Psoas muscle (tissue), 8 donors: Measurements from ENCODE around the gene ZRANB1. TPM values are rescaled to one million over a fixed set of nuclear protein-coding genes. Genes with fewer than 3 reads are reported as not detected.

ENCODE experiments used
- ATAC-seq, 4 donors: fragments of 200-7000 bp; cut with Tn5 transposase; one replicate each; pipeline ENCODE4 v1.9.1; 2020; ENCODE audit warnings: moderate library complexity in 3 of 4, mild to moderate bottlenecking in 2 of 4
- DNase-seq, 2 donors: peaks; one replicate each; pipeline ENCODE4 v3.0.0-alpha.2; 2020
- H3K27ac ChIP-seq: fragments of 200-600 bp; one replicate; pipeline ENCODE4 v1.8.0; 2022
- H3K27me3 ChIP-seq, 3 donors: fragments of 200-600 bp in 1 of 3; one replicate each; pipeline versions ENCODE4 v1.6.1 to v1.8.0; 2013 to 2022; ENCODE audit warnings: low read length in 2 of 3, mild to moderate bottlenecking in 2 of 3, moderate library complexity in 1 of 3; ENCODE audit not compliant: insufficient read depth in 3 of 3
- H3K36me3 ChIP-seq, 2 donors: fragments of 200-600 bp in 1 of 2; one replicate each; pipeline versions ENCODE4 v1.6.1 to v1.8.0; 2013 to 2022; ENCODE audit warnings: low read depth in 1 of 2, mild to moderate bottlenecking in 1 of 2, moderate library complexity in 1 of 2; ENCODE audit not compliant: insufficient read depth in 1 of 2
- H3K4me1 ChIP-seq: fragments of 200-600 bp; one replicate; pipeline ENCODE4 v1.8.0; 2022
- H3K4me3 ChIP-seq: fragments of 200-600 bp; one replicate; pipeline ENCODE4 v1.8.0; 2022; ENCODE audit warnings: mild to moderate bottlenecking
- H3K9me3 ChIP-seq: fragments of 200-600 bp; one replicate; pipeline ENCODE4 v1.8.0; 2022
- WGBS, 3 donors: extraction: QIAGEN DNeasy Blood & Tissue Kit; methylation state at CpG; one replicate each; pipeline versions ENCODE4 v1.1.6 to v1.1.7; 2013; 5-methylcytosine and 5-hydroxymethylcytosine counted together
- intact Hi-C, 2 donors: fragments of 100-400 bp; cut with DNase I; formaldehyde crosslinking; loops; one replicate each; pipeline versions ENCODE4 v1.11.0 to v1.14.2; 2022
- polyA plus RNA-seq, 3 donors: library from polyadenylated mRNA; stranded (reverse); fragments of 200-250 nt; gene quantifications; one replicate each; pipeline ENCODE4 v1.2.3, GENCODE V29; 2013
- total RNA-seq, 4 donors: library from RNA; stranded (reverse); fragmentation: NEBNext Ultra II Directional in 2 of 4; extraction: Animal tissue kit (Norgen Biotek cat#: 25700) in 2 of 4; gene quantifications; one replicate each; pipeline versions ENCODE4 v1.2.1 to v1.2.4, GENCODE V29; 2021 to 2023
- TF ChIP-seq, protein P1 (sequence below): fragments of 200-600 bp; IDR thresholded peaks from one replicate; pipeline ENCODE4 v1.8.0; 2022; ENCODE audit warnings: antibody characterized with exemption
- donor health status: healthy with polysubstance abuse.
- donor health status: DM: no; HTN: no; CAD: no; lungs with moderate emphysema.
- donor health status: Bipolar disorder and iron deficiency.
- donor health status: healthy.
- donor health status: DM: yes; HTN: yes; CAD: no.
- donor health status: DM: no; HTN: no; CAD: no.
- donor health status: DM: no; HTN: no; CAD: no.
- donor health status: DM: yes; HTN: yes; CAD: no.

ZRANB1 gene
- total and polyA plus RNA-seq, 7 donors, result 20.9 to 115 (median 57.3) TPM

DNA sequence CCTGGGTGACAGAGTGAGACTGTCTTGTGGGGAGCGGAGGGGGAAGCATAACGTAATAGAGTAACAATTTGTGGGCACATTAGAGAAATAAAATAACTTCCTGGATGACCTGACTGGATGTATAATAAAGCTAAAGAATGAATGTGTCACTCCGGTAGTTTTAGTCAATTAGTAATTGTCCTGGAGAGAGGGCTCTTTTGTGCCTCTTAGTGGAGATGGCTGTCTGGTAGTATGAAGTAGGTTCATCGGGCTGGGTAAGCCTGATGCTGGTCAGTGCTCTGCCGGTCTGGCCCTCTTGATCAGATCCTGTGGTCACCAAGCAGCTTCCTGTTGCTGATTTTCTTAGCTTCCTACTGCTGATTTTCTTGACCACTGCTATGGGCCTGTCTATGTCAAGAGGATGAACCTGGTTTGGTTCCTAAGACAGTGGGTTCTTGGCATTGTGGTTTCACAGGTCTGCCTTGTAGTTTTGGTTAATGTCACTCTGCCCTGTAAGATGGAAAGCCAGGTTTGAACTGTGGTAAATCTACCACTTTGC lies 34.1 kb downstream of the ZRANB1 start:
- H3K27me3 ChIP-seq, result no peaks in the 10 kb centered on the region
- ATAC-seq (peak in 1 of 4 donors; percentile 27), DNase-seq (no peak)
- H3K27ac ChIP-seq, result no peak overlapping the region
- peaks cover 16% of the 10 kb centered on the region for H3K4me1 ChIP-seq
- intact Hi-C loops, result loop anchor here in 1 of 2 donors (10.0 kb wide), 1 partner anchor 51 kb away; no protein-coding TSS in a partner anchor
- peaks cover 0 to 38% of the 10 kb centered on the region in 2 donors for H3K36me3 ChIP-seq
- no peak overlapping the region for H3K4me3 ChIP-seq
- WGBS, 3 donors, result 82 to 86% (median 84%) methylated on average over 5 of the region's 5 CpGs
- H3K9me3 ChIP-seq, result no peaks in the 10 kb centered on the region
- TF ChIP-seq, protein P1, sequence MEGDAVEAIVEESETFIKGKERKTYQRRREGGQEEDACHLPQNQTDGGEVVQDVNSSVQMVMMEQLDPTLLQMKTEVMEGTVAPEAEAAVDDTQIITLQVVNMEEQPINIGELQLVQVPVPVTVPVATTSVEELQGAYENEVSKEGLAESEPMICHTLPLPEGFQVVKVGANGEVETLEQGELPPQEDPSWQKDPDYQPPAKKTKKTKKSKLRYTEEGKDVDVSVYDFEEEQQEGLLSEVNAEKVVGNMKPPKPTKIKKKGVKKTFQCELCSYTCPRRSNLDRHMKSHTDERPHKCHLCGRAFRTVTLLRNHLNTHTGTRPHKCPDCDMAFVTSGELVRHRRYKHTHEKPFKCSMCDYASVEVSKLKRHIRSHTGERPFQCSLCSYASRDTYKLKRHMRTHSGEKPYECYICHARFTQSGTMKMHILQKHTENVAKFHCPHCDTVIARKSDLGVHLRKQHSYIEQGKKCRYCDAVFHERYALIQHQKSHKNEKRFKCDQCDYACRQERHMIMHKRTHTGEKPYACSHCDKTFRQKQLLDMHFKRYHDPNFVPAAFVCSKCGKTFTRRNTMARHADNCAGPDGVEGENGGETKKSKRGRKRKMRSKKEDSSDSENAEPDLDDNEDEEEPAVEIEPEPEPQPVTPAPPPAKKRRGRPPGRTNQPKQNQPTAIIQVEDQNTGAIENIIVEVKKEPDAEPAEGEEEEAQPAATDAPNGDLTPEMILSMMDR, result no peak

GRCh38 chr10:124977161-124977560 lies 35.2 kb downstream of the ZRANB1 start:
- WGBS, 3 donors, result 74 to 93% (median 82%) methylated on average over 3 of the region's 3 CpGs
- intact Hi-C loops, result loop anchor here in 1 of 2 donors (10.0 kb wide), 1 partner anchor 52 kb away; no protein-coding TSS in a partner anchor
- no peak overlapping the region for H3K27ac ChIP-seq

GRCh38 chr10:124977648-124978375 lies 35.9 kb downstream of the ZRANB1 start:
- peak; percentile 65 to 74 (median 70) for ATAC-seq
- Histone ChIP-seq H3K4me1 (peaks cover 9% of the 10 kb centered on the region), H3K9me3 (no peaks in the 10 kb centered on the region), H3K36me3 (peaks cover 7 to 46% of the 10 kb centered on the region in 2 donors), H3K27me3 (no peaks in the 10 kb centered on the region), H3K4me3 (no peak overlapping the region), H3K27ac (no peak overlapping the region)
- 49 to 64% (median 56%) methylated on average over 4 of the region's 4 CpGs for WGBS, 3 donors
- intact Hi-C loops, result loop anchor here in 1 of 2 donors (10.0 kb wide), 1 partner anchor 53 kb away; no protein-coding TSS in a partner anchor
- DNase-seq, result no peak
- TF ChIP-seq, protein P1, result no peak

More at GRCh38 chr10:124977161-124977560, 35.2 kb downstream of the ZRANB1 start:
- H3K27me3 ChIP-seq, result no peaks in the 10 kb centered on the region
- H3K36me3 ChIP-seq, result peaks cover 6 to 45% of the 10 kb centered on the region in 2 donors
- peaks cover 9% of the 10 kb centered on the region for H3K4me1 ChIP-seq
- ATAC-seq (peak in 1 of 4 donors; percentile 5), DNase-seq (no peak)
- no peaks in the 10 kb centered on the region for H3K9me3 ChIP-seq
- TF ChIP-seq, protein P1, result no peak
- no peak overlapping the region for H3K4me3 ChIP-seq

DNA sequence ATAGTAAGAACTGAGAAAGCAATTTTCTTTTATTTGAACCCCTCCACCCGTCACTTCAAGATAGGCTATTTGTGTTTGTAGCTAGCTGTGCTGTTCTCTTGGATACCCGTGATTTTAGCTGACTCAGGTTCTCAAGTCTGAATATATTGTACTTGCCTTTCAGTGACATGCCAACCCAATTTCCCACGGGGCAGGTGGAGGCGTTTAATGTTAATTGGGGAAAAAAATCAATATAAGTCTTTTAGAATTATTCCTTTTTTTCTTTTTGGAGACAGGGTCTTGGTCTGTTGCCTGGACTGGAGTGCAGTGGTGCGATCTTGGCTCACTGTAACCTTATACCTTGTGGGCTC lies 36.4 kb downstream of the ZRANB1 start:
- Histone ChIP-seq H3K4me1 (peaks cover 9% of the 10 kb centered on the region), H3K36me3 (peaks cover 7 to 46% of the 10 kb centered on the region in 2 donors), H3K27me3 (no peaks in the 10 kb centered on the region), H3K4me3 (no peak overlapping the region), H3K9me3 (no peaks in the 10 kb centered on the region), H3K27ac (no peak overlapping the region)
- TF ChIP-seq, protein P1, result no peak
- intact Hi-C loops, result loop anchor here in 1 of 2 donors (10.0 kb wide), 1 partner anchor 54 kb away; no protein-coding TSS in a partner anchor
- WGBS, 3 donors, result 26 to 65% (median 30%) methylated on average over 5 of the region's 5 CpGs
- DNase-seq (no peak), ATAC-seq (peak; percentile 21 to 40 (median 28))
